T-cell (primary cell): ENCODE results near the gene SGMS2. TPM values are rescaled to one million over a fixed set of nuclear protein-coding genes. Genes with fewer than 3 reads are reported as not detected.

Experiments used
- ATAC-seq, 4 experiments: fragments of 200-7000 bp in 3 of 4; fragments of 150-1000 bp in 1 of 4; cut with Tn5 transposase; replicated peaks in 1 of 4; 1 replicate in 3 of 4; 2 replicates in 1 of 4; pipeline ENCODE4 v1.10.0; 2021; ENCODE audit warnings: moderate library complexity in 3 of 4, mild to moderate bottlenecking in 2 of 4, moderate number of reproducible peaks in 1 of 4
- CTCF ChIA-PET, 2 donors: fragments of 300-600 bp; sonication (Branson Sonifier 250); formaldehyde crosslinking; loops; one replicate each; lab custom pipeline; 2022; ENCODE audit warnings: antibody characterized with exemption in 2 of 2; lab: Charles Lee
- POLR2A ChIA-PET, 2 donors: fragments of 300-600 bp; sonication (Branson Sonifier 250); formaldehyde crosslinking; loops; one replicate each; lab custom pipeline; 2022; ENCODE audit warnings: antibody characterized with exemption in 2 of 2; lab: Charles Lee
- DNase-seq, 35 experiments: peaks; one replicate each; pipeline versions ENCODE4 v3.0.0 to v3.0.0-alpha.2; 2013 to 2023
- H3K27ac ChIP-seq: one replicate; pipeline ENCODE4 v1.5.1; 2013; ENCODE audit warnings: low read length
- H3K27me3 ChIP-seq, 2 experiments: replicated peaks in 1 of 2; 1 replicate in 1 of 2; 2 replicates in 1 of 2; pipeline versions ENCODE4 v1.6.1 to v1.7.0; 2013; ENCODE audit warnings: low read length in 1 of 2, mixed read lengths in 1 of 2; ENCODE audit not compliant: control insufficient read depth in 2 of 2, insufficient read depth in 2 of 2; ENCODE audit errors: extremely low read depth in 1 of 2
- H3K36me3 ChIP-seq, 2 donors: 1 replicate in 1 of 2; 2 replicates in 1 of 2; pipeline versions ENCODE4 v1.6.1 to v1.7.0; 2013; ENCODE audit warnings: low read length in 1 of 2; ENCODE audit not compliant: control insufficient read depth in 2 of 2, insufficient read depth in 1 of 2; ENCODE audit errors: extremely low read depth in 1 of 2
- H3K4me1 ChIP-seq, 2 experiments: 1 replicate in 1 of 2; 2 replicates in 1 of 2; pipeline versions ENCODE4 v1.6.1 to v1.7.0; 2013; ENCODE audit warnings: low read length in 2 of 2, mixed read lengths in 1 of 2; ENCODE audit not compliant: insufficient read depth in 2 of 2, control insufficient read depth in 1 of 2; ENCODE audit errors: extremely low read depth in 1 of 2
- H3K4me3 ChIP-seq, 2 donors: 1 replicate in 1 of 2; 2 replicates in 1 of 2; pipeline versions ENCODE4 v1.5.1 to v1.7.0; 2013; ENCODE audit warnings: mild to moderate bottlenecking in 2 of 2, low read length in 1 of 2, moderate library complexity in 1 of 2; ENCODE audit not compliant: control insufficient read depth in 1 of 2; ENCODE audit errors: extremely low read depth in 1 of 2
- H3K9me3 ChIP-seq: 2 replicates; pipeline ENCODE4 v1.7.0; 2013
- H3K27ac Mint-ChIP-seq, 2 donors: one replicate each; pipeline ENCODE4 v1.8.0; 2020 to 2021; ENCODE audit warnings: mild to moderate bottlenecking in 2 of 2, mixed read lengths in 2 of 2
- H3K27me3 Mint-ChIP-seq, 2 donors: one replicate each; pipeline ENCODE4 v1.8.0; 2021 to 2022; ENCODE audit warnings: mixed read lengths in 2 of 2
- H3K36me3 Mint-ChIP-seq: one replicate; pipeline ENCODE4 v1.8.0; 2021; ENCODE audit warnings: mixed read lengths
- H3K4me1 Mint-ChIP-seq, 3 donors: one replicate each; pipeline ENCODE4 v1.8.0; 2020 to 2022; ENCODE audit warnings: mixed read lengths in 3 of 3, mild to moderate bottlenecking in 1 of 3
- H3K4me3 Mint-ChIP-seq, 3 donors: one replicate each; pipeline ENCODE4 v1.8.0; 2020 to 2022; ENCODE audit warnings: mild to moderate bottlenecking in 3 of 3, mixed read lengths in 3 of 3, moderate library complexity in 3 of 3
- H3K9me3 Mint-ChIP-seq, 3 donors: one replicate each; pipeline ENCODE4 v1.8.0; 2020 to 2022; ENCODE audit warnings: mixed read lengths in 3 of 3
- WGBS: methylation state at CpG from one replicate; pipeline ENCODE4 v1.1.5; 2013; ENCODE audit warnings: missing lambda C conversion rate; ENCODE audit not compliant: insufficient coverage; 5-methylcytosine and 5-hydroxymethylcytosine counted together
- total RNA-seq, 35 experiments: library from RNA in 6 of 35; stranded (reverse) in 6 of 35; fragments of 120-200 nt in 1 of 35; gene quantifications; one replicate each; pipeline versions ENCODE4 v1.2.1 to v1.2.4 and lab custom pipeline; 2013 to 2026

SGMS2 gene
- total RNA-seq, 5 donors from 2014 or later (not counting 1 experiment from before 2014, with no cell fraction given), result 0.25 to 0.82 TPM; not detected in 3

GRCh38 chr4:107906458-107907100 lies 81.8 kb downstream of the SGMS2 start:
- ChIA-PET POLR2A (no interaction called here), CTCF (no interaction called here)
- DNase-seq, result no peak
- peaks cover 8 to 24% of the 10 kb centered on the region in 2 donors for H3K27me3 Mint-ChIP-seq
- peaks cover 0 to 5% (median 4%) of the 10 kb centered on the region in 3 donors for H3K9me3 Mint-ChIP-seq
- WGBS, result no CpG with 5 or more reads among the region's 4 CpGs
- no peaks in the 10 kb centered on the region for H3K4me1 Mint-ChIP-seq
- Histone ChIP-seq H3K4me1 (no peaks in the 10 kb centered on the region), H3K36me3 (no peaks in the 10 kb centered on the region), H3K27me3 (no peaks in the 10 kb centered on the region), H3K9me3 (no peaks in the 10 kb centered on the region), H3K4me3 (no peak overlapping the region), H3K27ac (no peak overlapping the region)
- ATAC-seq, result no peak
- no peak overlapping the region for H3K4me3 Mint-ChIP-seq
- H3K36me3 Mint-ChIP-seq, result no peaks in the 10 kb centered on the region
- no peak overlapping the region for H3K27ac Mint-ChIP-seq

GRCh38 chr4:107908377-107908776 lies 83.6 kb downstream of the SGMS2 start:
- Histone ChIP-seq H3K4me3 (no peak overlapping the region), H3K27me3 (no peaks in the 10 kb centered on the region), H3K36me3 (no peaks in the 10 kb centered on the region), H3K9me3 (no peaks in the 10 kb centered on the region), H3K4me1 (no peaks in the 10 kb centered on the region), H3K27ac (no peak overlapping the region)
- ATAC-seq (no peak), DNase-seq (no peak)
- Mint-ChIP-seq H3K9me3 (peaks cover 0 to 5% (median 4%) of the 10 kb centered on the region in 3 donors), H3K4me3 (no peak overlapping the region), H3K27ac (no peak overlapping the region), H3K27me3 (peaks cover 3 to 11% of the 10 kb centered on the region in 2 donors), H3K36me3 (no peaks in the 10 kb centered on the region), H3K4me1 (peaks cover 0 to 2% (median 0%) of the 10 kb centered on the region in 3 donors)
- POLR2A ChIA-PET, result no interaction called here
- CTCF ChIA-PET, result interaction anchor here (2.1 to 2.7 kb wide), 2 partner anchors 150 kb away, joined by 6 to 10 read pairs; no protein-coding TSS in a partner anchor
- 83% methylated on average over 3 of the region's 7 CpGs for WGBS

GRCh38 chr4:107913283-107913899 lies 88.7 kb downstream of the SGMS2 start:
- CTCF ChIA-PET, result interaction anchor here (0.5 to 1.4 kb wide), 6 partner anchors 17 to 649 kb away, joined by 3 to 10 read pairs (median 4); no protein-coding TSS in a partner anchor
- DNase-seq (peak in 18 of 35 experiments; percentile 1 to 79 (median 12)), ATAC-seq (peak; percentile 63 to 84 (median 73))
- Mint-ChIP-seq H3K36me3 (no peaks in the 10 kb centered on the region), H3K4me1 (peaks cover 0 to 2% (median 0%) of the 10 kb centered on the region in 3 donors), H3K27me3 (peaks cover under 1 to 5% of the 10 kb centered on the region in 2 donors), H3K4me3 (no peak overlapping the region), H3K27ac (no peak overlapping the region), H3K9me3 (no peaks in the 10 kb centered on the region)
- Histone ChIP-seq H3K4me3 (no peak overlapping the region), H3K36me3 (no peaks in the 10 kb centered on the region), H3K27me3 (no peaks in the 10 kb centered on the region), H3K9me3 (no peaks in the 10 kb centered on the region), H3K27ac (no peak overlapping the region), H3K4me1 (no peaks in the 10 kb centered on the region)
- POLR2A ChIA-PET, result no interaction called here
- WGBS, result 0% methylated on average over 1 of the region's 2 CpGs

GRCh38 chr4:107915220-107915619 lies 90.5 kb downstream of the SGMS2 start:
- CTCF ChIA-PET, result interaction anchor here in 1 of 2 donors (0.6 kb wide), 1 partner anchor 155 kb away, joined by 3 read pairs; no protein-coding TSS in a partner anchor
- no peak overlapping the region for H3K4me3 Mint-ChIP-seq
- ATAC-seq (no peak), DNase-seq (no peak)
- POLR2A ChIA-PET, result no interaction called here
- H3K27ac ChIP-seq, result no peak overlapping the region
- H3K4me1 ChIP-seq, result no peaks in the 10 kb centered on the region
- H3K36me3 Mint-ChIP-seq, result peaks cover 6% of the 10 kb centered on the region
- peaks cover 0 to 8% (median 3%) of the 10 kb centered on the region in 3 donors for H3K9me3 Mint-ChIP-seq
- no peak overlapping the region for H3K27ac Mint-ChIP-seq
- WGBS, result no CpG with 5 or more reads among the region's 1 CpG
- H3K36me3 ChIP-seq, result no peaks in the 10 kb centered on the region
- no peak overlapping the region for H3K4me3 ChIP-seq
- H3K9me3 ChIP-seq, result no peaks in the 10 kb centered on the region
- H3K27me3 ChIP-seq, result peaks cover 0 to 3% of the 10 kb centered on the region in 2 experiments
- H3K4me1 Mint-ChIP-seq, result peaks cover 0 to 2% (median 0%) of the 10 kb centered on the region in 3 donors
- H3K27me3 Mint-ChIP-seq, result peaks cover 9 to 15% of the 10 kb centered on the region in 2 donors

DNA sequence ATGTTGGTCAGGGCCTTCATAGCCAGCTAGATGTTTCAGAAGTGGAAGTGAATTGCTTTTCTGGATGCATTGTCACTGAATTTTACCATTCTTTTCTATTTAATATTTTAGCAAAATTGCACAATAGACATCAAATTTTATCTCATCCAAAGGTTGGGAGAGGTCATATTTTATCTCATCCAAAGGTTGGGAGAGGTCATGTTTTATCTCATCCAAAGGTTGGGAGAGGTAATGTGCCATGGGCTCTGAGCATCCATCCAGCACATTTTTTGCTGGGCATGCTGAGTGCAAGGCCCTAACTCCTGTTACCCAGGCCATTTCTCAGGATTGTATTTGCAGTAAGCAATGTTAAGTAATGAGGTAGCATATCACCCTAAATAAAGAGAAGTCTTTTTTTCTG lies 91.9 kb downstream of the SGMS2 start:
- no peaks in the 10 kb centered on the region for H3K4me1 ChIP-seq
- Mint-ChIP-seq H3K4me1 (peaks cover 0 to 2% (median 0%) of the 10 kb centered on the region in 3 donors), H3K27ac (no peak overlapping the region), H3K36me3 (peaks cover 6% of the 10 kb centered on the region), H3K27me3 (peaks cover 13 to 17% of the 10 kb centered on the region in 2 donors), H3K9me3 (peaks cover 0 to 8% (median 3%) of the 10 kb centered on the region in 3 donors), H3K4me3 (no peak overlapping the region)
- no peak overlapping the region for H3K4me3 ChIP-seq
- H3K9me3 ChIP-seq, result peaks cover 2% of the 10 kb centered on the region
- ATAC-seq (no peak), DNase-seq (no peak)
- ChIA-PET POLR2A (no interaction called here), CTCF (no interaction called here)
- H3K36me3 ChIP-seq, result no peaks in the 10 kb centered on the region
- no peak overlapping the region for H3K27ac ChIP-seq
- H3K27me3 ChIP-seq, result peaks cover 0 to 3% of the 10 kb centered on the region in 2 experiments

DNA sequence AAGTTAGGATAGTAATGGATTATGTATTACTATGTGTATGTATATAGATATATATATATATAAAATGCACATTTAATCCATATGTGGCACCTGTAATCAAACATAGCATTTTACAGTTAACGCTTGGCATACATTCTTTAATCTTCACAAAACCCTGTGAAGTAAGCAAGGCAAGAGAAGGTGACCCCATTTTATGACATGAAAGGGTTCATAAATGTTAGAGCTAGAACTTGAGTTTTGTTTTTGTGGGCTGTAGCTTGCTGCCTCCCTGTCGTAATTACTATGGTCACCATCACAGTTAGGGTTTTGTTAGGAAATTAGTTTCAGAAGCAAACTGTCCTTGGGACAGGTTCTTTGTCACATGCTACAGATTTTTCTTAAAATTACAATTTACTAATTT lies 92.8 kb downstream of the SGMS2 start:
- Histone ChIP-seq H3K36me3 (no peaks in the 10 kb centered on the region), H3K27ac (no peak overlapping the region), H3K27me3 (peaks cover 0 to 3% of the 10 kb centered on the region in 2 experiments), H3K4me1 (no peaks in the 10 kb centered on the region), H3K9me3 (peaks cover 2% of the 10 kb centered on the region), H3K4me3 (no peak overlapping the region)
- Mint-ChIP-seq H3K36me3 (peaks cover 6% of the 10 kb centered on the region), H3K27me3 (peaks cover 16 to 17% of the 10 kb centered on the region in 2 donors), H3K4me3 (no peak overlapping the region), H3K27ac (no peak overlapping the region), H3K4me1 (peaks cover 0 to 2% (median 0%) of the 10 kb centered on the region in 3 donors), H3K9me3 (peaks cover 0 to 8% (median 3%) of the 10 kb centered on the region in 3 donors)
- DNase-seq (no peak), ATAC-seq (no peak)
- WGBS, result no CpG with 5 or more reads among the region's 2 CpGs
- ChIA-PET POLR2A (no interaction called here), CTCF (interaction anchor here in 1 of 2 donors (0.6 kb wide), 1 partner anchor 1742 kb away, joined by 6 read pairs; no protein-coding TSS in a partner anchor)
